Fibroblast of mammary gland (primary cell): ENCODE results near the gene FAF1.

Source experiments
- DNase-seq: peaks from one replicate; pipeline ENCODE4 v3.0.0-alpha.2; 2010; ENCODE audit warnings: low read depth
- H3K4me3 ChIP-seq: 2 replicates; pipeline ENCODE4 v1.5.1; 2011; ENCODE audit warnings: low read depth, mild to moderate bottlenecking, low read length, moderate library complexity; ENCODE audit not compliant: control insufficient read depth
- TF ChIP-seq, protein P1 (sequence below): conservative IDR thresholded peaks from 2 replicates; pipeline ENCODE4 v1.5.1; 2011; ENCODE audit warnings: low read depth, low read length, inconsistent platforms; ENCODE audit not compliant: control insufficient read depth, insufficient read depth

FAF1 gene

GRCh38 chr1:50450861-50451653, 509.0 kb downstream of the FAF1 start:
- H3K4me3 ChIP-seq: no peak overlapping the region
- no peak for DNase-seq
- TF ChIP-seq, protein P1, sequence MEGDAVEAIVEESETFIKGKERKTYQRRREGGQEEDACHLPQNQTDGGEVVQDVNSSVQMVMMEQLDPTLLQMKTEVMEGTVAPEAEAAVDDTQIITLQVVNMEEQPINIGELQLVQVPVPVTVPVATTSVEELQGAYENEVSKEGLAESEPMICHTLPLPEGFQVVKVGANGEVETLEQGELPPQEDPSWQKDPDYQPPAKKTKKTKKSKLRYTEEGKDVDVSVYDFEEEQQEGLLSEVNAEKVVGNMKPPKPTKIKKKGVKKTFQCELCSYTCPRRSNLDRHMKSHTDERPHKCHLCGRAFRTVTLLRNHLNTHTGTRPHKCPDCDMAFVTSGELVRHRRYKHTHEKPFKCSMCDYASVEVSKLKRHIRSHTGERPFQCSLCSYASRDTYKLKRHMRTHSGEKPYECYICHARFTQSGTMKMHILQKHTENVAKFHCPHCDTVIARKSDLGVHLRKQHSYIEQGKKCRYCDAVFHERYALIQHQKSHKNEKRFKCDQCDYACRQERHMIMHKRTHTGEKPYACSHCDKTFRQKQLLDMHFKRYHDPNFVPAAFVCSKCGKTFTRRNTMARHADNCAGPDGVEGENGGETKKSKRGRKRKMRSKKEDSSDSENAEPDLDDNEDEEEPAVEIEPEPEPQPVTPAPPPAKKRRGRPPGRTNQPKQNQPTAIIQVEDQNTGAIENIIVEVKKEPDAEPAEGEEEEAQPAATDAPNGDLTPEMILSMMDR: no peak

- DNase-seq: peak; percentile 66
- TF ChIP-seq, protein P1: no peak
- H3K4me3 ChIP-seq: no peak overlapping the region
These were observed 512.1 kb downstream of the FAF1 start for GRCh38 chr1:50447961-50448360.

GRCh38 chr1:50441183-50441582, 518.9 kb downstream of the FAF1 start:
- H3K4me3 ChIP-seq: no peak overlapping the region
- DNase-seq: peak; percentile 28
- TF ChIP-seq, protein P1: no peak

DNA sequence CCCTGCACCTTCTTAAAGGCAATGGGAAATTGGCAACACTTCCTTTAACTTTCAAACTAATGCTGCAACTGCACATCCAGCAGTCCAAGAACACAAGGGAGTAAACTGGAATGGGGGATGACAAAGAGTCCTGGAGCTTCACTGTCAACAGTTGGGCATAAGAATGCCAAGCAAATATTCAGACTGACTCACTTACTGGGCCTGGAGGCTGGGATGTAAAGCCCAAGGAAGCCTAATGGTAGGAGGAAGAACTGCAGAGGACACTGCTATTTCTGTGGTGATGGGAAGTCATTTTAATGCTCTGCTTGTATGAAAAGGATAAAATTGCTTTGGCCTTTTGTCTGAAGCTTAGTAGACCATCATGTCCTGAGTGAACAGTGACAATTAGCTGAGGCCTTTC, 521.1 kb downstream of the FAF1 start:
- no peak overlapping the region for H3K4me3 ChIP-seq
- peak; percentile 31 for DNase-seq
- TF ChIP-seq, protein P1: peak; percentile 19

GRCh38 chr1:50436489-50436888, 523.6 kb downstream of the FAF1 start:
- DNase-seq: no peak
- TF ChIP-seq, protein P1: no peak
- H3K4me3 ChIP-seq: no peak overlapping the region

DNA sequence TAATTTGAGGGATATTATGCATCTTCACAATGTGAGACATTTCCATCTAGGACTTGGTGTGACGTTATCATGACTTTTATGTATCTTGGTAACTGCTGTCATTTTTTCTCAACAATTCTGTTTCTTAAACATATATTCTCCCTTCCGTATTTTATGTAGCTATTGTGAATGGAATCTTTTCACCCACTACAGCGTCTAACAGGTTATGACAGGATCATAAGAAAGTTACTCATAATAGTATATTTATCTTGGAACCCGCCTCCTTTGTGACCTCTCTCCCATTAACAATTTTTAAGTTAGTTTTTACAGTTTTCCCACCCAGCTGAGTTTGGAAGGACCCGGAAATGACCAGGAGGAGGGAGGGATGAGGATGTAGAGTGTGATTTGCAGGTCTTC, 530.1 kb downstream of the FAF1 start:
- no peak overlapping the region for H3K4me3 ChIP-seq
- DNase-seq: no peak
- TF ChIP-seq, protein P1: no peak
